Gastrocnemius medialis (tissue), 4 donors: ENCODE data around the gene DNM3. TPM values are rescaled to one million over a fixed set of nuclear protein-coding genes. Genes with fewer than 3 reads are reported as not detected.

Experiments
- ATAC-seq, 2 donors: fragments of 150-250 bp; one replicate each; pipeline ENCODE4 v1.9.1; 2016
- DNase-seq, 2 donors: peaks; one replicate each; pipeline ENCODE4 v3.0.0-alpha.2; 2019
- H3K27ac ChIP-seq, 4 donors: fragments of 200-600 bp; sonication (generic); 1 replicate in 1 of 4; 2 replicates in 3 of 4; pipeline ENCODE4 v1.5.1; 2016 to 2018; ENCODE audit warnings: mild to moderate bottlenecking in 2 of 4, moderate library complexity in 1 of 4
- H3K27me3 ChIP-seq, 3 donors: fragments of 200-600 bp; sonication (generic) in 2 of 3; 1 replicate in 1 of 3; 2 replicates in 2 of 3; pipeline versions ENCODE4 v1.5.1 to v1.6.0; 2016 to 2019; ENCODE audit warnings: mild to moderate bottlenecking in 1 of 3, moderate library complexity in 1 of 3
- H3K36me3 ChIP-seq, 2 donors: fragments of 200-600 bp; sonication (generic) in 1 of 2; one replicate each; pipeline ENCODE4 v1.5.1; 2017 to 2018
- H3K4me1 ChIP-seq, 2 donors: fragments of 200-600 bp; sonication (generic) in 1 of 2; one replicate each; pipeline ENCODE4 v1.5.1; 2016 to 2017; ENCODE audit warnings: mild to moderate bottlenecking in 2 of 2
- H3K4me3 ChIP-seq, 4 donors: fragments of 200-600 bp; sonication (generic) in 3 of 4; 1 replicate in 1 of 4; 2 replicates in 3 of 4; pipeline ENCODE4 v1.5.1; 2016 to 2019; ENCODE audit warnings: mild to moderate bottlenecking in 2 of 4
- H3K9me3 ChIP-seq, 3 donors: fragments of 200-600 bp; sonication (generic) in 2 of 3; 1 replicate in 1 of 3; 2 replicates in 2 of 3; pipeline ENCODE4 v1.5.1; 2016 to 2019
- CTCF ChIP-seq, 5 experiments: fragments of 450-650 bp in 3 of 5; fragments of 200-600 bp in 2 of 5; sonication (generic) in 2 of 5; IDR thresholded peaks in 4 of 5; conservative IDR thresholded peaks in 1 of 5; 1 replicate in 4 of 5; 2 replicates in 1 of 5; pipeline ENCODE4 v1.5.1; 2016 to 2019; ENCODE audit warnings: antibody characterized with exemption in 5 of 5, mild to moderate bottlenecking in 3 of 5, moderate library complexity in 3 of 5
- POLR2A ChIP-seq, 2 donors: fragments of 450-650 bp; IDR thresholded peaks; one replicate each; pipeline ENCODE4 v1.6.1; 2017; ENCODE audit warnings: antibody characterized with exemption in 2 of 2, mild to moderate bottlenecking in 2 of 2, moderate library complexity in 2 of 2
- in situ Hi-C, 4 donors: fragments of 200-750 bp; cut with MboI; loops; one replicate each; pipeline versions ENCODE4 v1.15.0 to v1.8.0; 2017; ENCODE audit warnings: low sequenced_read_pairs in 4 of 4
- intact Hi-C: fragments of 100-400 bp; cut with DNase I; formaldehyde crosslinking; loops from one replicate; pipeline ENCODE4 v1.15.1; 2023; ENCODE audit warnings: low total_unique reads
- total RNA-seq, 4 donors: library from RNA; depleted of rRNA; stranded (reverse); fragments of >200 nt; gene quantifications; one replicate each; pipeline versions ENCODE4 v1.1.0 to v1.2.3, GENCODE V29; 2016

Gene DNM3
- total RNA-seq, result 1 to 10 TPM in 3 of 4 donors, under 1 TPM in 1; 0.35 to 1.6 (median 1.1) TPM

- peaks cover 0 to 11% of the 10 kb centered on the region in 2 donors for H3K4me1 ChIP-seq
- TF ChIP-seq POLR2A (IDR thresholded peaks at IDR 0.05) (peak; percentile 30 to 64), CTCF (IDR thresholded peaks at IDR 0.05 in 4 of 5, conservative IDR thresholded peaks at IDR 0.05 in 1 of 5) (no peak)
- H3K27me3 ChIP-seq, result no peaks in the 10 kb centered on the region
- peak; percentile 48 to 64 for DNase-seq
- in situ Hi-C loops, result loop anchor here in 1 of 4 donors (25.0 kb wide), 1 partner anchor 596 kb away; the partner anchor contains the start of gene PIGC
- peak within 1 kb of the TSS; percentile 64 to 77 (median 72) for H3K27ac ChIP-seq
- H3K4me3 ChIP-seq, result peak within 1 kb of the TSS; percentile 66 to 86 (median 79)
- ATAC-seq, result peak; percentile 91 to 92
- intact Hi-C loops, result loop anchor here (5.0 kb wide), 2 partner anchors 194 to 354 kb away; partner anchors contain the start of gene PRRC2C
- no peaks in the 10 kb centered on the region for H3K9me3 ChIP-seq
- H3K36me3 ChIP-seq, result no peaks in the 10 kb centered on the region
These were observed at the start of gene DNM3 for GRCh38 chr1:171841050-171841910. Gene DNM3 (plus strand): TSS chr1:171841498. CDS start chr1:171841657, 159 bp downstream.

GRCh38 chr1:171792656-171793369, 48.5 kb upstream of the DNM3 start:
- no peak for TF ChIP-seq CTCF (IDR thresholded peaks at IDR 0.05 in 4 of 5, conservative IDR thresholded peaks at IDR 0.05 in 1 of 5)
- no peak for TF ChIP-seq POLR2A (IDR thresholded peaks at IDR 0.05)
- Histone ChIP-seq H3K4me3 (no peak overlapping the region), H3K9me3 (no peaks in the 10 kb centered on the region), H3K4me1 (no peaks in the 10 kb centered on the region), H3K27me3 (no peaks in the 10 kb centered on the region), H3K36me3 (peaks cover 0 to 85% of the 10 kb centered on the region in 2 donors), H3K27ac (no peak overlapping the region)
- no peak for ATAC-seq
- intact Hi-C loops, result no loop called here
- in situ Hi-C loops, result loop anchor here in 3 of 4 donors (25.0 kb wide), 2 partner anchors 644 to 744 kb away; partner anchors contain the start of genes SUCO (in 2 of the 3) and PIGC (in 1 of the 3)
- no peak for DNase-seq

- DNase-seq (no peak), ATAC-seq (no peak)
- in situ Hi-C loops, result loop anchor here in 3 of 4 donors (25.0 kb wide), 2 partner anchors 644 to 744 kb away; partner anchors contain the start of genes SUCO (in 2 of the 3) and PIGC (in 1 of the 3)
- TF ChIP-seq POLR2A (IDR thresholded peaks at IDR 0.05) (no peak), CTCF (IDR thresholded peaks at IDR 0.05 in 4 of 5, conservative IDR thresholded peaks at IDR 0.05 in 1 of 5) (no peak)
- Histone ChIP-seq H3K27me3 (no peaks in the 10 kb centered on the region), H3K9me3 (no peaks in the 10 kb centered on the region), H3K36me3 (peaks cover 0 to 77% of the 10 kb centered on the region in 2 donors), H3K27ac (no peak overlapping the region), H3K4me3 (no peak overlapping the region), H3K4me1 (no peaks in the 10 kb centered on the region)
- intact Hi-C loops, result no loop called here
These were observed 47.7 kb upstream of the DNM3 start for GRCh38 chr1:171793636-171794035.

GRCh38 chr1:171794085-171794484, 47.2 kb upstream of the DNM3 start:
- DNase-seq (no peak), ATAC-seq (no peak)
- Histone ChIP-seq H3K4me1 (no peaks in the 10 kb centered on the region), H3K27ac (no peak overlapping the region), H3K9me3 (no peaks in the 10 kb centered on the region), H3K4me3 (no peak overlapping the region), H3K36me3 (peaks cover 0 to 72% of the 10 kb centered on the region in 2 donors), H3K27me3 (no peaks in the 10 kb centered on the region)
- no peak for TF ChIP-seq POLR2A (IDR thresholded peaks at IDR 0.05)
- TF ChIP-seq CTCF (IDR thresholded peaks at IDR 0.05 in 4 of 5, conservative IDR thresholded peaks at IDR 0.05 in 1 of 5), result no peak
- intact Hi-C loops (no loop called here), in situ Hi-C loops (loop anchor here in 3 of 4 donors (25.0 kb wide), 2 partner anchors 643 to 743 kb away; partner anchors contain the start of genes SUCO (in 2 of the 3) and PIGC (in 1 of the 3))
